ENCODE data around the gene MAGI1. TPM values are rescaled to one million over a fixed set of nuclear protein-coding genes. Genes with fewer than 3 reads are reported as not detected.
A peak's percentile ranks its signal among the peaks of the same experiment; 100 is the strongest.
"Not testable (repeated sequence)": the region's sequence is repeated elsewhere in the genome, so short reads cannot be mapped to it uniquely, and the experiment has no call there.

Gene MAGI1
- total RNA-seq, 1 donor from 2014 or later = 28.3 TPM

DNA sequence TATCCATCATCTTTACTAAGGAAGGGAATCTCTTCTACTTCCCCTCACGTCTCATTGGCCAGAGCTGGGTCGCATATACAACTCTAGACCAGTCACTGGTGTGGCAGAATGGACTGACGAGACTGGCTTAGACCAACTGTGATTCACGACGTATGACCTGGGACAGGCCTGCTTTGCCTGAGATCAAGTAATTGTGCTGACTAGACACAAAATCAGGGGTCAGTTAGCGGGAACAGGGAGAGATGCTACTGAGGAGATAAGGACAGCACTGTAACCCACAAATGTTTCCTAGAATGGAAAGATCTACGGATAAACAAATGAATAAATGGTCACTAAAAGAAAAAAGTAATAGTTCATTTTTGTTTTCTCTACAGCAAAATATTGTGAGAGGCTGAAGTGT is 308.3 kb downstream of the MAGI1 start:
- ATAC-seq = no peak
- no peak for DNase-seq (ENCODE audit: low spot score)

DNA sequence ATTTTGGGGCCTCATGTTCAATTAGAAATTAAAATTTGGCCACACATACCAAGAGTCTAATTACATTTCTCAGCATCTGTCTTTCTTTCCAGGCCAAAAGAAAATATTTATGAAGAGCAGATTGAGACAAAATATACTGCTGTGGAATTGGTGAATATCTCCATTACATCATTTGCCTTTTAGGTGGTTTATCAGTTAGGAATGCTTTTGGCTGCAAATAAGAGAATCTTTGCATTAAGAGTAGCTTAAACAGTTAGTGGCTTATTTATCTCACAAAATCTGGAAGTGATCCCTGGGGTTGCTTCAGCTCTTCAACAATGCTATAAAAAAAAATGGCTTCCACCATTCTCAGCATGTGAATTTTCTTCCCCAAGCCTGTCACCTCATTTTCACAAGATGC is 308.7 kb downstream of the MAGI1 start:
- DNase-seq (ENCODE audit: low spot score) (no peak), ATAC-seq (no peak)

DNA sequence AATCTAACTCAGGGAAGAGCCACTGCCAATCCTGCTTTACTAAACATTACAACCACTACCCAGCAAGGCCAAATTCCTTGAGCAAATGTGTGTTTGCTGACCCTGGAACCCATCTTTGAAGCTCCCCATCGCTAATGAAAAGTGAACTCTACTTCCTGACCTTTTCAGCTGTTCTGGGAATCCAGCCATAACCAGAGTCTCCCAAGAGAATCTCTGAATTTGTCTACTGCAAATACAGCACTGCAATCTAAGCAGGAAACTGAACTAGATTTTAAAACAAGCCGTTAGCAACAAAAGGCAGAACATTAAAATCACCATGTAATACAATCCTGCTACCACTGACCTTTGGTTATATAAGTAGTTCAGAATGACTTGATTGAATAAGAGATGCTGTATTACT is 309.2 kb downstream of the MAGI1 start:
- peak; percentile 64 for DNase-seq (ENCODE audit: low spot score)
- ATAC-seq = peak; percentile 91

DNA sequence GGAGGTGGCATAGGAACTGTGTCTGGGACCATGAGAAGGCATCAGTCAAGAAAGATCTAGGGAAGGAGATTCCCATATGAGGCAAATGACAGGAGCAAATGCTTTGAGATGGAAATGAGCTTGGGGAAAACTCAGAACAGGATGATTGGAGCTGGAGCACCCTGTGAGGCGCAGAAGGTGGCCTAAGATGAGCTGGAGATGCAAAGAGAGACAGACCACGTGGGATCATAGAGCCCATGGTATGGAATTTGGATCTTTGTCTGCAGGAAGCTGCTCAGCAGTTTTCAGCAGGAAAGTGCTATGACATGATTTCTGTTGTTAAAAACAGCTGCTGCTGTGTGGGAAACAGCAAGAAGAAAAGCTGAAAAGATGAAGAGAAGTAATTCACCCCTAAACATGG is 310.6 kb downstream of the MAGI1 start:
- ATAC-seq (no peak), DNase-seq (ENCODE audit: low spot score) (no peak)

DNA sequence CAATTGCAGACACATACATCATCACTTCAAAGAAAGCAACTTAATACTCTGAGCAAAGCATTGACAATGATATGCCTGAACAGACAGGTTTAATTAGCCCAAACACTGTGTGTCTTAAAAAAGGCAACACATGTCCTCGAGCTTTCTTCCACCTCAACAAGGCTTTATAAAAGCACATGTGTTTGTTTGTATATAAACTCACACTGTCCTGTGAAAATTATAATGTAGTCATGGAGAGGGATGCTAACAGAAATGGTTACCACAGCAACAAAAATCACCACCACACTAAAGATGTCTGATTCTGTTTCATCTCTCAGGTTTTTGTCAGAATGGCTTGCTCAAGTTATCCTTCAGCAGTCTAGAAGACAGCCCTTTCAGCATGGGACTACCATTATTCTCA is 314.7 kb downstream of the MAGI1 start:
- ATAC-seq (no peak), DNase-seq (ENCODE audit: low spot score) (no peak)

DNA sequence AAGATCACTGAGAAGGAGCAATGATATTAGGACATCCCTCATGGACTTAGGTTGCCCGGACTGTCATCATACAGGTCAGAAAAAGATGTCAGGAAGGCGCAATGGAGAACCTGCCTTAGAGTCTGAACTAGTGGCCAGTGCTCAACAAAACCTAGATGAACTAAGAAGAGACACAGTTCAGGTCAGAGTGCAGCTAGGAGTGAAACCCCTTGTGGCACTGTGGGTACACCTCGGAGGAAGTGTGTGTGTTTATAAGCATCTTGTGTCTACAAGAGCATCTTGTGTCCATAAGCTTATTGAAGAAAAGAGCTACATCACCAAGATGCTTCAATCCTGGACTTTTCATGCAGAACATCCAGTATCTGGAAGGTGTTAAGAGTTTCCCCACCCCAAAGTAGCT is 315.7 kb downstream of the MAGI1 start:
- no peak for ATAC-seq
- DNase-seq (ENCODE audit: low spot score) = no peak

DNA sequence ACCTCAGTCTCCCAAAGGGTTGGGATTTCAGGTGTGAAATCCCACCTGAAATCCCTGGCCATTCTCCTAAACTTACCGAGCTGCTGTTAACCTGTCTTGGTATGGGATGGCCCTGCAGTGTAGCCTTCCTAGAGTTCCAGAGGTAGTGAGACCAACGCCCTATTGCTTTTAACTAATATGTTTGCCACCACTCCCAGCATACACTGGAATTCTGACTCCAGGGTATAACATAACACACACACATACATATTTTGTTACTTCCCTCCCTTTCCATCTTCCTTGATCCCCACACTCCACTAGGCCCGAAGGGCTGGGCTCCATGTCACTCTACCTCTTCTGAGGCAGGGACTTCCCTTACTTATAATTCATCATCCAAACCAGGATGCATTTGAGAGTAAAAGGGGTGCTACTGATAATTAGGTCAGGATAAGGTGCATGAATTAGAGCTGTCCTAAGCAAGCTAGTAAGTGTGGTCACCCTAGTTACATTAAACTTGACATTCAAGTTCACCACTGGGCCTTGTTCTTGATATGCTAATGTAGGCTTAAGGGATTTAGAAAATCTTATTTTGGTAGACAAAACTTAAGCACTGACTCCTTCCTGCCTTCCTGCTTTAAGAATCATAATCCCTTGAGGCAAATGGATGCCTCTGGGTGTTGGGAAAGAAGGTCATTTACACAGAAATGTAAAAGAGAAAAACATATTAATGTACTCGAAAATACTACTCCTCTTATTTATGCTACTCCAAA is 317.6 kb downstream of the MAGI1 start:
- no peak for DNase-seq (ENCODE audit: low spot score)
- ATAC-seq = no peak

DNA sequence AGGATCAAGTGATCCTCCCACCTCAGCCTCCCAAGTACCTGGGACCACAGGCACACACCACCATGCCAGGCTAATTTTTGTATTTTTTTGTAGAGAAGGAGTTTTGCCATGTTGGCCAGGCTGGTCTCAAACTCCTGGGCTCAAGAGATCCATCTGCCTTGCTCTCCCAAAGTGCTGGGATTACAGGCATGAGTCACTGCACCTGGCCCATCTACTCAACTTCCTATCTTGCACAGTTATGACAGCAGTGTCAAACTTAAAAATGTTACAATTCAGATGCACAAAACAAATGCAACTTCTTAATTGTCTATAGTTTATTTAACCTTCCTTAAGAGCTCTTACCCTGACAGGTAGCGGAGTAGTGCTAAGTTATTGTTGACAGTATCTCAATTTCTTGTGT is 319.1 kb downstream of the MAGI1 start:
- not testable (repeated sequence) for DNase-seq (ENCODE audit: low spot score); ATAC-seq

DNA sequence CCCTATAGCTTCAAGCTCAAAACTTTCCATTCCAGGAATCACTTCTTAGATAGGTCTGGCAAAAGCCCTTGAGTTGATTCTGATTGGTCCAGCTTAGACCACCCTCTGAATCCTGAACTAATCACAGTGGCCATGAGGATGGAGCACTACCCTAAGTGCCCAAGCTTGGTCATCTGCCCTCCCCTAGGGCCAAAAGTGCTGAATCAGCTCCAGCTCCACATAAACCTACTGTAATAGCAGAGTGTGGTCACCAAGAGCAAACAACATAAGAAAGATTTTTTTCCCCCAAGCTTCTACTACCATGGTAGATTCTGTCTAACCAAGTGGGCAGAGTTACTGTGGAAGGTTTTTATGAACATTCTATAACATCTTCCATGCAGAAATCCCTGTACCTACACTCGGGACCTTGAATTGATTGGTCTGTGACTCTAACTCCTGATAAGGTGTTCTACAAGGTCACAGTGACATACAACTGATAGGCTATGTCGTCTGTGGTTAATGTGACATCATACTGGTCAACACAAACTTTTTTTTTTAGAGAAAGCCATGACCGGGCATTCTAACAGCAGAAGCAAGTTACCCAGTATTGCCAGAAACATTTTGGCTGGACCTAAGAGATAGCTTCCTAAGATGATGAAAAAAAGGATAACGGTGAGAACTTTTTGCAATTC is 320.9 kb downstream of the MAGI1 start:
- no peak for ATAC-seq
- DNase-seq (ENCODE audit: low spot score) = no peak

DNA sequence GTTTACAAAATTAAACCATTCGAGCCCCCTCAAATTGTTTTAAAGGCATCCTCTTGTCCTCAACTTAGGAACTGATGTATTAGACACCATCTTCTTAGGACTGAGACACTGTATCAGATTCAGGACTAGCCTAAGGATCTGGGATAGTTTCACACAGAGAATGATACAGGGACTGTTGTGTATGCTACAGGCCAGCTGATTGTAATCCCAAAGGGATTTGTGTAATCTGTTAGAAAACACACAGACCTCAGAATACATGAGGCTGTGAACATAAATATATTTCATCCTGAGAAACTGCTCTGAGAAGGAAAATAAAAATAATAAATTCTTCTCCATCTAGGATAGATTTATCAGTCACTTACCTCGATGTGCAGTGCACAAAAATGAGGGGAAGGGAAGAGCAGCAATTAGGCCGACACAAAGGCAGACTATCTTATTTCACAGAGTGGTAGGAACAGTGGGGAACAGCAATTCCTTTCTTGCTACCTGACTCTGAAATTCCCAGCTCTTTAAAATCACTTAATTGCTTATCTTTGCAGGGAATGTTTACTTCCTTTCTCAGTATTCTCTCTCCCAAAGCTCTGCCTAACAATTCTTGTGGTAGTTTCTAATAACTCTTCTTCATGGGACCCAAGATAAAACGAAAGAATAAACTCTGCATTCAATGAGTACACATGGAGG is 322.5 kb downstream of the MAGI1 start:
- no peak for ATAC-seq

DNA sequence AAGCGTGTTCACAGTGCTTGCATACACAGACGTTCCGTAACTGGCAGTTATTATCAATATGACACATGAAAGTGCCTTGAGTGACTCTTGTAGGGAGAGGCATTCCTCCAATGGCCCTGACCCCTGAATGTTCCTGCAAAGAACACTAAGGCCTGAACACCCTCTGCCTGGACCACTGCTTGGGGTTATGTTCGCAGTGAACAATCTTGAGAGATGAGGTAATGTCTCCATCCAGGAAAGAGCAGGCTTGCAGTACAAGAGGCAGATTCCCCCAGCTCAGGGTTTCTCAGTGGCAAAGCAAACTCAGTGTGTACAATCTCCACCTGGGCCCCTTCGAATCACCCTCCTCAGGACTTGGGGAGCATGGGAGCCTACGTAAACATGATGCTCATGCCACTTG is 324.6 kb downstream of the MAGI1 start:
- ATAC-seq (peak; percentile 50), DNase-seq (ENCODE audit: low spot score) (no peak)

More for the DNA sequence above, 322.5 kb downstream of the MAGI1 start:
- DNase-seq (ENCODE audit: low spot score) = no peak

DNA sequence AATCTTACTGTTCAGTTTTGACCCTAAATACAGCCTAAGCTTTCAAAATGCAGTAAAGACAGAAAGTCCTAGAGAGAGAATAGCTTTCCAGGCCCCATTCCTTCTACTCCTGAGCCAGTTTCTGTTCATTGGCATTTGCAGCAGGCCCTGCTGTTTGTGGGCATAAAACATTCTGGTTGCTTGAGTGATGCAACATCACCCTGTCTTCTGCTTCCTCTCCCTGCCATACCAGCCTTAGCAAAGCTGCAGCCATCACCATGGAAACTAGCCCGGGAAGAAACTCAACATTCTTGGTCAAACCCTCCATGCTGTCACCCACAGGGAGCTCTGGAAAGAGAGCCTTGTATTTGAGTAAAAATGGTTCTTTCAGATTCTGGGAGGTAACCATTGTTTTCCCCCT is 325.7 kb downstream of the MAGI1 start:
- DNase-seq (ENCODE audit: low spot score) = no peak
- no peak for ATAC-seq

DNA sequence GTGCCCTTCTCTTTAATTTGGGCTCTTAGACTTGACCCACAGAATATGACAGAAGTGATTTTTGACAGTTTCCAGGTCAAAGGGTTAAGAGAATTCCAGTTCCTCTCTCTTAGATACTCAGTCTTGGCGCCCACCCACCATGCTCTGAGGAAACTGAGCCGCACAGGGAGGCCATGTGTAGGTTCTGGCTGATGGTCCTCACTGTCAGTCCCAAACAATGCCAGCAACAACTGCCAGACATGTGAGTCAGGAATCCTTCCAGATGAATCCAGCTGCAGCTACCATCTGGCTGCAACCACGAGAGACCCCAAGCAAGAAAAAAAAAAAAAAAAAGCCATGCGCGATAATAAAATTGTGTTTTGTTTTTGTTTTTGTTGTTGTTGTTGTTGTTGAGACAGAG is 326.6 kb downstream of the MAGI1 start:
- no peak for ATAC-seq
- no peak for DNase-seq (ENCODE audit: low spot score)

DNA sequence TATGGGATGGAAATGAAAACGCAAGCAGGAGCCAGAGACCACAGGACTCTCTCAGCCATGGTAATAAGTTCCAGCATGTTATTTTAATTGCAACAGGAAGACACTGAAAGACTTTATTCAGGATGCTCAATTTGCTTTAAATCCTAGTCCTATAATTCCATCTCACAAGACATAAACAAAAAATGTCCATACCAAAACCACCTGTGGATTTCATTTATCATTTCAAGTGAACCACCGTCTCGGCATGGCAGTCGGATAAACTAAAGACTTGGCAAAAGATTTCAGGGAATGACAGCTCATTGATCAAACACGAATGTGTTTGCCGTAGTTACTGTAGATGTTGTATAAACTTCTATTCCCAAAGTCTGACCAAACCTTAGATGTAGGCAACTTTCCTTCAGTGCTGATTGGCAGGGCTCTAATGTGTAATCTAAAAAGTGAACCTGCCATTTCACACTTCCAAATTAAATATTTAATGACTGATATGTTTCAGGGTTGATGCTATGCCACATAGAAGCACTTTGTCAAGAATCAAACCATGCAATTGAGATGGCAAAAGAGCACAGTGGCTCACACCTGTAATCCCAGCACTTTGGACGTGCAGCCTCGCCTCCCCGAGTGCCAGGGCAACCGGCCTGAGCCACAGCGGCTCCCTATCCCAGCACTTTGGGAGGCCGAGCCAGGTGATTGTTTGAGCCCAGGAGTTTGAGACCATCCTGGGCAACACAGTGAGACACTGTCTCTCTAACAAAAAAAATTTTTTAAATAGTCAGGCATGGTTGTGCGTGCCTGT is 331.7 kb downstream of the MAGI1 start:
- ATAC-seq (no peak), DNase-seq (ENCODE audit: low spot score) (no peak)

DNA sequence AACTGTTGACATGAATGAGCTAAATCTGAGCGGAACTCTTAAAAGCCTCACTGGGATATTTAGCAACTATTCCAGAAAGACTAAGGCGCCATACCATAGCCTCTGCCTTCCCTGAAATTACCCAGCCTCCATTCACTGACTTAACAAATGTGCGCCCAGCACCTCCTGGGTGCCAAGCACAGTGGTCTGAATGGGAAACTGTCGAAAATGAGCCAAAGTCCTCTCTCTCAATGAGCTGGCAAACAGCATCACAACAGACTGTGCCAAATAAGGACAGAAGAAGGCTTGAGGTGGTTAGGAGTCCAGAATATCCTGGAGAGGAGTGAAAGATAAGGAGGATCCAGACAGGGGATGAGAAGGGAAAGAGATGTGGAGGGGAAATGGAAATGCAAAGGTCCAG is 332.4 kb downstream of the MAGI1 start:
- DNase-seq (ENCODE audit: low spot score) (no peak), ATAC-seq (no peak)

DNA sequence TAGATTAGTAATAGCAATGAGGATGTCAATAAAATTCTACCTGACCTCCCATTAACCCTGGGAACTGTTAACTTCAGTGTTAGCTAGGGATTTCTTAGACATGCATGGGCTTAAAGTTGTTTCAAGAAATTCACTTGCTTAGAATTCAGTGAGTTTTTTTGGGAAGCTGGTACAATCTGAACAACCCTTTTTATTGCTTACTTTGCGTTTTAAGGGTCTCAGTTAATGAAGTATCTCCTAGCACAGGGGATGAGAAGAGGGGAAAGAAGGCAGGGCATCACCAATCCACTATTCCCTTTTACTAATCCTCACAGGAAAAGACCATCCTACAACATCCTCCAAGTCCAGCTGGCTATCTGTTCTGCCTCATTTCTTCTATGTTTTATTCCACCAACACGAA is 334.9 kb downstream of the MAGI1 start:
- ATAC-seq = no peak

DNA sequence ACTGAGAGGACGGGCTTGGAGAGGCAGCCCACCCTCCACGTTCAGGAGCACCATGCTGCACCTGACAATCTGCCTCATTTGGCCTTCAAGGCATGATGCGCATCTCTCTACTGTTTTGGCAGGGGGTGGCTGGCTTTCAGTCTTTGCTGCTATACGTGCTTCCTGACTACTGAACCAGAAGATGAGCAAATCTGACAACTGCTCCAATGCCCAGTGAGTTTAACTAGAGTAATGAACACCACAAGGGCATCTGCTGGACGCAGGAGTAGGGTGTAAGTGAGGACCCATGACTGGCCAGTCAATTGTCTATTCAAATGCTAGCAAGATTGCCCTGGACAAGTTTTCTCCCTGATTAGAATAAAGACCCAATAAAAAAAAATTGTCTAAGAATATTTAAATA is 335.7 kb downstream of the MAGI1 start:
- no peak for ATAC-seq
- DNase-seq (ENCODE audit: low spot score) = no peak

More for the DNA sequence above, 334.9 kb downstream of the MAGI1 start:
- no peak for DNase-seq (ENCODE audit: low spot score)

DNA sequence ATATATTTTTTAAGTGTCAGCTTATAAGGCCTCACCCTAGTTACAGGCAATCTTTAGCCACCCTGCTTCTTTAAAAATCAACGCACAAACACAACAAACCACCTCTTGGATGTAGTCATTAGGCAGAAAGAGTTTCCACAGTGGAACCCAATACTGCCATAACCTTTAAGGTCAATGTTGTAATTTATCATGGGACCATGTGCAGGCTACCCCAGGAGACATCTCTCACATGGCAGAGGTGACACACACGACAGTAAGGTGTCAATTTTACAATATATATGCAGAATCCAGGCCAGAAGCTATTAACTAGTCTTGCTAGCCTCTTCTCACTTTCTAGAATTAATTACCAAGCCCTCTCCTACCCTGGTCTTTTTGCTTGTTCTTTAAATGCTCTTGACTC is 336.5 kb downstream of the MAGI1 start:
- no peak for ATAC-seq

DNA sequence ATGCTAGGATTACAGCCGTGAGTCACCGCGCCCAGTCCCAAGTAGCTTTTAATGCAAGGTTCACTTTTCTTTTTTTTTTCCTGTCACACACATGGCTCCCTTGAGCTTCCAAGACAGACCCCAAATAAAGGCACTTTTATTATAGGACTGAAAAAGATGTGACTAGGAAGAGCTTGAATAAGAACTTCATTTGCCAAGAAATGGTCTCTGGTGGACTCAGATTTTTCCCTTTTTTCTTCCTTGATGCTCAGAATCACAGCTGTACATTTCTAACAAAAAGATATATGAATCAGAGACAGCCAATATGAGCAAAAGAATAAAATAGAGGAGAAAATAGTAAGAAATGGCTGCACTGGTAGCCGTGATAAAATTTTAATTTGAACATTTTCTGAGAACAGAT is 337.2 kb downstream of the MAGI1 start:
- DNase-seq (ENCODE audit: low spot score) (no peak), ATAC-seq (no peak)

More for the DNA sequence above, 336.5 kb downstream of the MAGI1 start:
- no peak for DNase-seq (ENCODE audit: low spot score)

DNA sequence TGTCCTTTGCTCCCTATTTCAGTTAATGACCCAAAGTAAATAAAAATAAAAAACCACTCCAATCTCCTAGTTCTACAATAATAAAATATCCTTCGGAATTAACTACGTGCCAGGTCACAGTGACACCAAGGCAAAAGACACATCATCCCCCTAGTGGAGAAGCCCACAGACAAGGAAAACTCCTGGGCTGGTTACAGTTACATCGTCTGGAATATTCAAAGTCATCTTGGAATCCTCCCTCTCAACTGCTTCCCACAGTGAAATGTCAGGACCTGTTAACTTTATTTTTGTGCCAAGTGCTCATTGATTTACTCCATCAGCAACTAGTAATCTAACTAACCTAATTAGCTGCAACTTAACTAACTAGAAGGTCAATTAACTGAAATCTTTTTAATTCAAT is 349.3 kb downstream of the MAGI1 start:
- ATAC-seq = peak; percentile 65
- DNase-seq (ENCODE audit: low spot score) = no peak

DNA sequence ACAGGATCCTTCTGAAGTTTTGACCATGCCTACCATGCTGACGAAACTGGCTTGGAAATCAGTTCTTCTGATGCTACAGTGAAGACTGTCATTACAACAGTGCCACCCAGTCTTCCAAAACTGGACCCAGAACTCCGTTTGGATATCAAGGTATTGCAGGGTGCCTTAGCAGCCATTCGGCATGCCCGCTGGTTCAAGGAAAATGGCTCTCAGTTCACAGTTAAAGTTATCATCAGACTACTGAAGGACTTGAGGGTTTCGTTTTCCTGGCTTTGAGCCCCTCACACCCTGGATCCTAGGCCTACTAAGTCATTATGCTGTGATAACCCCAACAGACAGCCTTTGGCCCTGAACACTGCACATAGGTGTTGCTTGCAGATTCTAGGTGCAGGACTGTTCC is 351.0 kb downstream of the MAGI1 start:
- DNase-seq (ENCODE audit: low spot score) = no peak
- ATAC-seq = no peak
